Cerebellar cortex (tissue), 1 donor: ENCODE measurements around the gene VPS54.
"Not testable (repeated sequence)": the region's sequence is repeated elsewhere in the genome, so short reads cannot be mapped to it uniquely, and the experiment has no call there.

Experiments used
- DNase-seq: peaks from one replicate; pipeline ENCODE4 v3.0.0-alpha.2; 2015; ENCODE audit warnings: low spot score

The VPS54 gene

DNA sequence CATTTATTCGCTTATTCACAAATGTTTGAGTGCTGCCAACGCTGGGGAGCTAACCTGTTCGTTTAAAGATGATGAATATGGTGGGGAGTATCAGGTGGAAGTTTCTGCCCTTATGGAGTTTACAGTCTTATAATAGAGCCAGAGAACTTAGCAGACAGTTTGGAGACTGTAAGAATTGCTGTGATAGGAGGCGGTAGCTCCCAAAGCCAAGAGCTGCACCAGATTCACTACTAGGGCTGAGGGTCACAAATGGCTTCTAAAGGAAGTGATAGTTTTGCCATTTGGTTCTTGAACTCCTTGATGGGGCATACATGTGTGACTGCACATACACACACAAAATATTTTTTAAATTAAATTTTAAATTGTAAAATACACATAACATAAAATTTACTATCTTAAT is 148.5 kb downstream of the VPS54 start:
- DNase-seq: no peak

DNA sequence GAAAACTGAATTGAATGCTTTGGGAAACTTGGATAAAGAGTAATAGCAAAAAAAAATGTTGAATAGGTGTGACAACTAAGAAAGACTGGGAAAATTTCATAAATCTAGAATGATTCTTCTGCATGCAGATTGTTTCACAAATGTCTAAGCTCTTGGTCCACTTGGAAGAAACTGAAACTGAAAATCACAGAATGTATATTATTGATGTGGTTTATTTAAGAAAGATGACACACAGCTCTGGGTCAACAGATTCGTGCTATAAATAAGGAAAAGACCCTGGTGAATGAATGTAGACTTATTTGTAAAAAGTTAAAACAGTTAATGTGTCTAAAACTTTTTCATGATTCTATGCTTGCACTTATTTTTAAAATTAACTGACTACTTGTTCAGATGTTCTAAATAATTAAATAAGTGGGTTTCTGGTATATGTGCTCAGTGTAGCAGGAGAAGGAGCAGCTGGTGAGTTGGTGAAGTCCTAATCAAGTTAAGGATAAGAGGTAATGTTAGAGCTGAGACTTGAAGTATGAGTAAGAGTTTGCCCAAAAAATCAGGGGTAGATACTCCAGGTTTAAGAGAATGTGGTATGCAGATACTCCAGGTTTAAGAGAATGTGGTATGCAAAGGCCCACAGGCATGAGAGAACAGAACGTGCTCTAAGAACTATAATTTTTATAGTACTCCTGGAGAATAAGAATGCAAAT is 153.1 kb downstream of the VPS54 start:
- DNase-seq: no peak

DNA sequence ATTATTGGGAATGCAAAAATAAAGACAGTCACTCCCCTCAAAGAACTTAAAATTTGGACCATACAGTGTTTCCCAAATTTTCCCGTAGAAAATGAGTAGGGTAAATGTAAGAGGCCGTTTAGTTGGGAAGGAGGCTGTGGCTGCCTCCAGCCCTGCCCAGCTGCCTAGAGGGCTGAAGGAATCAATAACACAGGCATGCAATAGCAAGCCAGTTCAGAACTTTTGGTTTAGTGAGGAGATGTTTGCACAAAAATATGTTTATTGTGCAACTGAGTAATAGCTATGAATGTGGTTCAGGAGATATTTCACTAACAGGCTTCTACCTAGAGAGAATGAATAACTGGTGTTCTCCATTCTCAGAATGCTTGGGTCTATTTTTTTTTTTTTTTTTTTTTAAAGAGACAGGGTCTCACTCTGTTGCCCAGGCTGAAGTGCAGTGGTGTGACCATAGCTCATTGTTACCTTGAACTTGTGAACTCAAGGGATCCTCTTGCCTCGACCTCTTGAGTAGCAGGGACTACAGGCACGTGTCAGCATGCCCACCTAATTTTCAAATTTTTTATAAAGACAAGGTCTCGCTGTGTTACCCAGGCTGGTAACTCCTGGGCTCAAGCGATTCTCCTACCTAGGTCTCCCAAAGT is 153.9 kb downstream of the VPS54 start:
- no peak for DNase-seq

DNA sequence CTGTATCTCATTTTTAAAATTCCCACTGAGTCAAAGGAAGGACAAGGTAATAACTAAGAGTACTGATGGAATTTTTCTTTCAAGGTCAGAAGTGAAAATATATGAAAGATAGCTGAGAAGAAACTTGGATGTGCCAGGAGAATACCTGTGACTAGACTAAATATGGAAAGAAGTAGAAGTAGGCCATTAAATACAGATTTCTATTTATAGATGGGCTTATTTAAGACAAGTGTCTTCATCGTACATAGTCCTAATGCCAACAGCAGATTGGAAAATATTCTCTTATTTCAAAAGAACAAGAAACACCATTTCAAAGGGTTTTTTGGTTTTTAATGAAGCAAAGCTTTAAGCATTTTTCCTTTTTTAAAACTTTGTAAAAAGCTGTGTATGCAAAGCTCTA is 155.5 kb downstream of the VPS54 start:
- DNase-seq: no peak

DNA sequence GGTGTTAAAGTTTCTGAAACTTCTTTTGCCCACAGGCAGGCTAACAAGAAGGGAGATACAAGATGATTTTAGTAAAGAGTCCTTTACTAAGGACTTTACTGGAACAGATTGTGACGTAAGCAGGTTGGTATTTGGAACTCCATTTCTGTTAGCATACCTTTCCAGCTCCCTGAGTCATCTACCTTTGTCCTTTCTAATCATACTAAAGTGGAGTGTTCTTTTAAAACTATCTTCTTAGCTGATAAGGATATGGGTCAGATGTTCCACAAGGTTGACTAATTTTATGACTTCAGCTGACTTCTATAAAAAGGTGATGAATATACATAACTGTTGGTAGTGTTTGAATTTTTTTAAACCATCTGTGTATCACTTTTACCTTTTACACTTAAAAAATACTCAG is 156.4 kb downstream of the VPS54 start:
- DNase-seq: no peak

DNA sequence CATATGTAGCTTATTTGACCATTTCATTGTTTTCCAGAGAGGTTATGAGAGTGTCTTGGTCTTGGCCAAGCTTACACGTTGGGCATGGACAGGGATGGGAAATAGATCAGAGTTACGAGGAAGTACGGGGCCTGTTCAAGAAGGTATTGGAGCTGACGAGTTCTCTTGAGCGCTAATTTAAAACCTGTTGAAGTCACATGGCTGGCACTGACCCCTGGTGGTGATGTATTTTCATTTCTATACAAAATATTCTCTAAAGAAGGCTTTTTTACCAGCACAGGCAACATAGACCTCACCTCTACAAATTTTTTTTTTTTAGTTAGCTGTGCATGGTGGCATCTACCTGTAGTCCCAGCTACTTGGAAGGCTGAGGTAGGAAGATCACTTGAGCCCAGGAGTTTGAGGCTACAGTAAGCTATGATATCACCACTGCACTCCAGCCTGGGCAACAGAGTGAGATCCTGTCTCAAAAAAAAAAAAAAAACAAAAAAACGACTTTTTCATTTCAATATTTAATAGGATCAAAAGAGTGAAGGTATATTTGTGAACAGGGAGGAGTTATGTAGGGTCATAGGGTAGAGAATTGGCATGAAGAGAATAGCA is 157.9 kb downstream of the VPS54 start:
- peak; percentile 42 for DNase-seq

DNA sequence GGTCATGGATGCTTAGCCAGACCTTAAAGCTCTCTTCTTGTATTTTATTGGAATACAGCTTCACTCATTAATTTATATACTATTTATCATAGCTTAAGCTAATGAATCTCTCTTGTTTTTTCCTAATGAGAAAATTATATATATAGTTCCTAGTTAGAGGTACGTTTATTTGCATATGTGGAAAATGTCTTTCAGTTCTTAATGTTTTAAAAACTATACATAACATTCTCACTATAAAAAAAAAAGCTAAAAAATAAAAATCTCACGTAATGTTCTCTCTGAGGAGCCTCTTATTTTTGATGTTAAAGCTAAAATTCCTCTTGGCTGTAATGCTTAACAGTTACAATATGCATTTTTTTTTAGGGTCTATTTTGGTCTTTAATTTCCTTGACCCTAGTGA is 160.9 kb downstream of the VPS54 start:
- no peak for DNase-seq

DNA sequence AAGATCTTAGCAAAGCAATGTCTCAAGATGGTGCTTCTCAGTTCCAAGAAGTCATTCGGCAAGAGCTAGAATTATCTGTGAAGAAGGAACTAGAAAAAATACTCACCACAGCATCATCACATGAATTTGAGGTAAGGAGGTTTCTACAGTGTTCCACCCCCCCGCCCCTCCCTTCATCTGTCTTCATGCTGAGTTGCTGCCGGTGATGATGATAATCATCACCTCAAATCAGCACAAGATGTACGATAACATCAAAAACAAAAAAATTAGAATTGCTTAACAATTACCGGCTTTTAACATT is 163.0 kb downstream of the VPS54 start:
- no peak for DNase-seq

DNA sequence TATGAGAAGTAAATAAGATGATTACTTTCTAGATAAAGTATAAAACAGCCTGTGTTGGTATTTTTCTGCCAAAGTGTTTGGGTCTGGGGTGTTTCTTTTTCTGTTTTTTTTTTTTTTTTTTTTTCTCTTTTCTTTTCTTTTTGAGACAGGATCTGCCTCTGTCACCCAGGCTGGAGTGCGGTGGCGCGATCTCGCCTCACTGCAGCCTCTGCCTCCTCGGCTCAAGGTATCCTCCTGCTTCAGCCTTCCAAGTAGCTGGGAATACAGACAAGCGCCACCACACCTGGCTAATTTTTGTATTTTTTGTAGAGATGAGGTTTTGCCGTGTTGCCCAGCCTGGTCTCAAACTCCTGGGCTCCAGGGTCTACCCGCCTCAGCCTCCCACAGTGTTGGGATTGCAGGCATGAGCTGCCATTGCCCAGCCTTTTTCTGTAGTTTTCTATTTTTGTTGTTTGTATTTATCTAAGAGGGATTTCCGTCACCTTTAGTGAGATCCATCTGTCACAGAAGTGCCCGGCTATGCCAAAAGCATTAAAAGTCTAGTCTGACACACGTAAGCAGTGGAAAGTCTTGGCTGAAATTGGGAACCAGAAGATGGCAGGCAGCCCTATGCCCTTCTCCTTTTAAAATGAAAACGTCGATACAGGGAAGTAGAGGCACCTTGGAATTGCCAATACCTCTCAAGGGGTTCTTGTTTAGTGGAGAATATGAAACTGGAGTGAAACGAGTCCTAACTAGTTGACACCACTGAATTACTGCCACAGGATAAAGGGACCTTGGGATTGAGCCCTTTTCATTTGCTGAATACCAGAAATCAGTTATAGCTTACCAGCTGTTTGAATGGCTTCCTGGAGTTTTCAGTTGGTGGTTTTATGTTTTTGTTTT is 163.6 kb downstream of the VPS54 start:
- DNase-seq: peak; percentile 23

DNA sequence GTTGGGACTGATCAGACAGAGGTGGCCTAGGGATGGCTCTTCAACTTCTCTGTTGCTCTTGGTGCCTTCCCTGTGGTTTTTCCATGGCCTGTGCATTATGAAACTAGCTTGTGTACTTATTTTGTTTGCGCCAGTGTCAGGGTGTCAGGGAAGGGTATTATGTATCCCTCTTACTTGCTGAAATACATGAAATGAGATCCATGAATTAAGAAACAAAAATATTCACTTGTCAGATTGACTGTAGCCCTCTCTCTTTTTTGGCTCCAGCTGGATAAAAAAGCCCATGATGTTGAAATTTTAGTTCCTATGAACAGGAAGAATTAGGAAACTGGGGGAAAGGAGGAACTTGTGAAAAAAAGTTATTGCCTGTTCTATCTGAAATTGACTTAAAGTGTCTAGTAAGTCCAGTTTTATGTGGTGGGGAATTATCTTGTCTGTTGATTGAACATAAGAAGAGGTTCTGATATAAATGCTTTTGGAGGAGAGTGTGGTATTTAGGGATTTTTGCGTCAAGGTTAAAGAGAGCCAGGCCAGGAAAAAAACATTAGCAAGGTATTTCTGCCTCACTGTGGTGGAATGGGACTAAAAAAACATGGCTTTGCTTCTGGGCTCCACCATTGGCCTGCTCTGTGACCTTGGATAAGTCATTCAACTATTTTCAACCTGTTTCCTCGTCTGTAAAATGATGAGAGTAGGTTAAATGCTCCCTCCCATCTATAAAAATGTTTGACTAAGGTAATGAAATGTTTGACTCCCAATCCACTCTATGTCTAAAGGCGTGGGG is 165.5 kb downstream of the VPS54 start:
- no peak for DNase-seq

DNA sequence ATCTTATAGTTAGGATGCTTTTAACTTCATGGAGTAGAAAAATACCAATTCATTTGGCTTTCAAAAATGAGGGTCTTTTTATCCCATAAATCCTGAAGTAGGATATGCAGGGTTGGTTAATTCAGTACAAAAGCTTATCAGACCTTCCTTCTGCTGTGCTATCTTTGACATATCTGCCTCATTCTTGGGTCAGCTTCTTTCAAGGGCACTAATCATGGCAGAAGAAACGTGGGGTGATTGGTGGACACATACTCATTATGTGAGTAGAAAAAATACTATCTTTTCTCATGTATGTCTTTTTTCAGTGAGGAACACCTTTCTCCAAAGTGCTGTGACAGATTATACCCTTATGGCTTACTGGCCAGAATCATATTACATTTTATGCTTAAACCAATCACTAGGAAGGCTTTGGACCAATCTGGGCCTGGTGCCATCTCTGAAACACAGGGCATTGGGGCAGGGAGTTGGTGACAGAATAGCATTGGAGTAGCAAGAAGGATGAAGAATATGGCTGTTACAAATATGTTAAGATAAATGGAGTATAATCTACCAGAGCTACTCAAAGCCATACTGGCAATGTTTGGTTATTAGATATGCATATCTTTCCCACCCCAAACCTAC is 167.4 kb downstream of the VPS54 start:
- no peak for DNase-seq

DNA sequence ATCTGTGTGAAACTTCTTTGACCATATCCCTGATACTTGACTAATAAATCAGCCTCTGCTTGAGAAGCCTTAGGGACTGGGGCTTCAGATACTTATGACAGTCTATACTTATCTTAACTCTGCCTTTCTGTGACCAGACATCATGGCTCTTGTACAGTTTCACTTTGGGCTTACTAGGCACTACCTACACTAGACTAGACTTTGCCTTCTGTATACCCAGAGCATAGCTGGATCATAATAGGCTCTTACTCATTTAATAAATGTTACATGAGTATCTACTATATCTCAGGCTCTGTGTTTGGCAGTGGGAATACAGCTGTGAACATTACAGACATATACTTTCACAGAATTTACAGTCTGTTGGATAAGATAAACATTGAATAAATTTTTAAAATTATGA is 168.6 kb downstream of the VPS54 start:
- DNase-seq: no peak

DNA sequence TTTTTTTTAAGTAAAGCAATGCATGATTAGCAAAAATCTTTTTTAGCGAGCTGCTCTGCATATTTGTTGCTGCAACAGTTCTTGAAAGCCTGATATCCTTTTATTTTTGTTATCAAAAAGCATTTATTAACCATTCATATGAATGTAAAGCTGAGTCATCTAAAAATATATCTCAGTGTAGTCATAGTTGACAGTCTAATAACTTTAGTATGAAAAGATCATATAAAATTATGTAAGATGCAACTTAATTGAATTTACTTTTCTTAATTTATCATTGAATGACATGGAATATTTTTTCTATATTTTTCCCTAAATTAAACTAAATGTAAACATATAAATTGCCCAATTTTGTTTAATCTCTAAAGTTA is 169.0 kb downstream of the VPS54 start:
- no peak for DNase-seq

DNA sequence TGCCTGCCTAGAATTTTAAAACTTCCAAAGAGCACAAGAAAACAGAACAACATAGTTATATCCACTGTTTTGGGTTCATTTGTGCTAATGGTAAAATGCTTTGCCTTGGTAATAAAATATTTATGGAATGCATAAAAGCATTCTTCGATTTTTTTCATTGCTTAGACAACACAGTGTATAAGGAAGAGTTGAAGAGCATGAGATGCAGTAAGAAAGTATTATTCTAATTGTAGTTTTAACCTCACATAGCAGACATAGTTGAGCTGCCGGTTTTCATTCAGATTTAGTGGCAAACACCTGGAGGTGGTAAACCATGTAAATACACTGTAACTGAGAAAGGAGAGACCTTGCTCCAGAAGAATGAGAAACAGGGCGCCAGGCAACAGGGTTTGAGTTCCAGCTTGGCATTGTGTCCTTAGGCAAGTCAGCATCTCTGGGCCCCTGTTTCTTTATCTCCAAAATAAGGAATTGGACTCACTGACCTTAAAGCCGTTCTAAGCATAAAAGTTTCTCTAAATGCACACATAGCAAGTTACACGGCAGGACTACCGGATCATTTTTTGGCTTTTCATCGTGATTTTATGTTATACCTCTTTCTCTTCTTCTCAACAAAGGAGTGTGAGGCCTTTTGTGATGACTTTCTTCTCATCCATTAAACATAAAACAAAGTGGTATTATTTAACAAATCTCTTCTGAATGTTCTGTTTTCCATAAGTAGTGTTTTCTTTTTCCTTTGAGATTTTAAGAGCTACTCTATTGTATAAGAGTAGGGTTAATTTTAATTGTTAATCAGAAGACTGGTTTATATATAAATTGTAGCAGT is 169.6 kb downstream of the VPS54 start:
- no peak for DNase-seq

DNA sequence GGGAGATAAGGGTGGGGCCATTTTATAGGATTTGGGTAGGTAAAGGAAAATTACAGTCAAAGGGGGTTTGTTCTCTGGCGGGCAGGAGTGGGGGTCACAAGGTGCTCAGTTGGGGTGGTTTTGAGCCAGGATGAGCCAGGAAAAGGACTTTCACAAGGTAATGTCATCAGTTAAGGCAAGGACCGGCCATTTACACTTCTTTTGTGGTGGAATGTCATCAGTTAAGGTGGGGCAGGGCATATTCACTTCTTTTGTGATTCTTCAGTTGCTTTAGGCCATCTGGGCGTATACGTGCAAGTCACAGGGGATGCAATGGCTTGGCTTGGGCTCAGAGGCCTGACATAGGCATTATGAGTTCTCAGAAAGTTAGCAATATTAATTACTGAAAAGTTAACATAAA is 171.7 kb downstream of the VPS54 start:
- DNase-seq: not testable (repeated sequence)

DNA sequence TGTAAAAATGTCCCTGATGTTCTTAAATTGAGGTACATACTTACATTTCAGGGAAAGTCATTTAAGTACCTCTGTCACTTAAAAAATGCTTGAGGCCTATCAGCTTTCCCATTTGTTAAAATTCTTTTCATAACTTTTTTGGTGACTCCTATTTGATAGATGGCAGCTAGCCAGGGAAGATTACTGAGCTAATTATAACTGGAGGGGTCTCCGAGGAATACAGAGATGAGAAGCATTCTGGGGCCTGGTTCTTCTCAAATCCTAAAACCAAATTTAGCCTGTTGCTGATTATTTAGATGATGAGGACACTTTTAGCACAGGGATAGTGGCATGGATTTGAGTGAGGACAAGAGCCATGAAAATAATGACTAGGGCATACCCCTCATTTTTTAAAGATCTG is 172.7 kb downstream of the VPS54 start:
- DNase-seq: no peak

DNA sequence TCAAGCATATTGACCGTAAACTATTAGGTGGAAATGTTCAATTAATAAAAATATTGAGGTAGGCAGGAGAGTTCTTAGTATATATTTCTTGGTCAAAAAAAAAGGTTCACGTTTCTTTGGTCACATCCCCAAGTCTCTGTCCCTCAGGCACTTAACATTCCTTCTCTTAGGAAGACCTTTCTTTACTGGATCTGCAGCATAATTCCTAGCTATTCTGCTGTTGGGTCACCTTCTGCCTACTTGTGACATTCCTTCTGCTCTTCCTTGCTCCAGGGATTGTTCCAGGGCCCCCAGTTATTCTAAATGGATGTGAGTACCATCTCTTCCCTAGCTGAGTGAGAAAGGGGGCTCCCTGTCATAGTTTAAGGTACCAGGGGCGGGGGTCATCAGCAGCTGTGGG is 173.4 kb downstream of the VPS54 start:
- no peak for DNase-seq

DNA sequence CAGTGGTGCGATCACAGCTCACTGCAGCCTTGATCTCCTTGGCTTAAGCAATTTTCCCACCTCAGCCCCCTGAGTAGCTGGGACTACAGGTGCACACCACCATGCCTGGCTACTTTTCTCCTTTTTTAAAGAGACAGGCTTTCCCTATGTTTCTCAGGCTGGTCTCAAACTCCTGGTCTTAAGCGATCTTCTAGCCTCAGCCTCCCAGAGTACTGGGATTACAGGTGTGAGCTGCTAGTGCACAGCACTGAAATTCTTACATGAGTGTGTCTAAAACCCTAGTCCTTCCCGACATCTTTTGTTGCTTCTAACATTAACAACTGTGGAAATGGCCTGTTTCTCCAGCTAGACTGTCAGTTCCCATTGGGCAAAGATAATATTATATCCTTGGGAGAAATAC is 174.6 kb downstream of the VPS54 start:
- DNase-seq: no peak

DNA sequence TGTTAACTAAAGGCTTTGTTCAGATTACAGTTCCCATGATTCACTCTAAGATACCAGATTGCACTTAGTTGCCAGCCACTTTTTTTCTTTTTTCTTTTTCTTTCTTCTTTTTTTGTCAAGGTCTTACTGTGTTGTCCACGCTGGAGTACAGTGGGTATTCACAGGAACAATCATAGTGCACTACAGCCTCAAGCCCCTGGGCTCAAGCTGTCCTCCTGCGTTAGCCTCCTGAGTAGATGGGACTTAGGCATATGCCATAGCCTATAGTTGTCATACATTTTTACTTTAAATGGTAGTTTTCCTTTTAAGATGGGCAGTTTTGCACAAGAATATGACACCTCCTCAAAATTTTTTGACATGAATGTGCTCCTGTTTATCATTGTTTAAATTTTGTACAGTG is 175.4 kb downstream of the VPS54 start:
- no peak for DNase-seq

DNA sequence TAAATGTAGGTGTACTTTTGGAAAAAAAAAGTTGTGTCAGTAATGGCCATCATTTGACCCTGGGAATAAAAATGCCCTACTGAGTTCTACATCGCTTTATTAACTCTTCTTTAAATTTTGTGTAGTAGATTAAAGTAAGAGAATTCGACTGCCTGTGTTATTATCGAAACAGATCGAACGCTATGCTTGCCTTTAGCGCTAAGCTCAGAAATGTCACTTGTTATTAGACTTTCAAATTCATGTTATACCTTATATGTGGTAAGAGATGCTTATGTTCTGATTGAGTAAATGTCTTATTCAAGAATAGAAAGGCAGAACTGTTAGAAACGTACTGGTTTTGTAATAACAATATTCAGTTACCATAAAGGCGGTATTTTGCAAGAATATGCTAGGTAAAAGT is 176.1 kb downstream of the VPS54 start:
- no peak for DNase-seq
